Ammon's horn (tissue), 1 donor: ENCODE results near the gene PAX2.

Experiments
- DNase-seq: peaks from one replicate; pipeline ENCODE4 v3.0.0-alpha.2; 2016; ENCODE audit warnings: low spot score

Gene PAX2

GRCh38 chr10:100848770-100849169 is 103.4 kb downstream of the PAX2 start:
- DNase-seq: no peak

GRCh38 chr10:100858261-100858660 is 112.9 kb downstream of the PAX2 start:
- DNase-seq: no peak

GRCh38 chr10:100858747-100859483 is 113.5 kb downstream of the PAX2 start:
- peak; percentile 34 for DNase-seq

- DNase-seq: no peak
Measured at GRCh38 chr10:100859484-100859763, 114.0 kb downstream of the PAX2 start.

- no peak for DNase-seq
Measured at GRCh38 chr10:100863433-100863832, 118.1 kb downstream of the PAX2 start.

GRCh38 chr10:100864036-100864885 is 118.9 kb downstream of the PAX2 start:
- DNase-seq: no peak

GRCh38 chr10:100864978-100865377 is 119.6 kb downstream of the PAX2 start:
- DNase-seq: no peak

GRCh38 chr10:100866010-100866409 is 120.6 kb downstream of the PAX2 start:
- DNase-seq: no peak

- no peak for DNase-seq
Measured at GRCh38 chr10:100866575-100867098, 121.3 kb downstream of the PAX2 start.

- DNase-seq: no peak
Measured at GRCh38 chr10:100867261-100867963, 122.0 kb downstream of the PAX2 start.

GRCh38 chr10:100868382-100868781 is 123.0 kb downstream of the PAX2 start:
- no peak for DNase-seq

- DNase-seq: no peak
Measured at GRCh38 chr10:100869399-100869798, 124.0 kb downstream of the PAX2 start.

- DNase-seq: peak; percentile 35
Measured at GRCh38 chr10:100872034-100872791, 126.8 kb downstream of the PAX2 start.

GRCh38 chr10:100873146-100873826 is 127.9 kb downstream of the PAX2 start:
- no peak for DNase-seq

GRCh38 chr10:100873827-100874326 is 128.5 kb downstream of the PAX2 start:
- no peak for DNase-seq

GRCh38 chr10:100874702-100875483 is 129.5 kb downstream of the PAX2 start:
- DNase-seq: no peak

GRCh38 chr10:100875484-100876166 is 130.2 kb downstream of the PAX2 start:
- no peak for DNase-seq

- no peak for DNase-seq
Measured at GRCh38 chr10:100876585-100877460, 131.4 kb downstream of the PAX2 start.

- DNase-seq: no peak
Measured at GRCh38 chr10:100877461-100877850, 132.1 kb downstream of the PAX2 start.
